OCI-LY3 (cell line): ENCODE results near the gene FIBCD1.

Experiments used
- H2AFZ ChIP-seq: fragments of 200-600, 300-600 bp; shearing (Covaris generic); 2 replicates; pipeline ENCODE4 v1.6.0; 2014; ENCODE audit warnings: antibody characterized with exemption, low read depth, low read length
- H3K27ac ChIP-seq: fragments of 200-600, 300-600 bp; sonication (generic); 2 replicates; pipeline ENCODE4 v1.5.1; 2014; ENCODE audit warnings: mild to moderate bottlenecking, low read length, moderate library complexity, mixed read lengths
- H3K27me3 ChIP-seq: fragments of 200-600, 300-600 bp; sonication (generic); 2 replicates; pipeline ENCODE4 v1.6.1; 2014; ENCODE audit warnings: low read depth, low read length, mixed read lengths
- H3K36me3 ChIP-seq: fragments of 200-600, 300-600 bp; sonication (generic); replicated peaks from 2 replicates; pipeline ENCODE3; 2014; ENCODE audit warnings: low read depth, low read length, mixed read lengths
- H3K4me1 ChIP-seq: fragments of 300-600, 200-600 bp; sonication (generic); 2 replicates; pipeline ENCODE4 v1.6.1; 2014; ENCODE audit warnings: low read length, mixed read lengths
- H3K4me2 ChIP-seq: fragments of 200-600, 300-600 bp; sonication (generic); 2 replicates; pipeline ENCODE4 v1.6.1; 2014; ENCODE audit warnings: low read length, mixed read lengths
- H3K4me3 ChIP-seq: fragments of 300-600, 200-600 bp; sonication (generic); 2 replicates; pipeline ENCODE4 v1.5.1; 2014; ENCODE audit warnings: antibody characterized with exemption, mild to moderate bottlenecking, low read length, moderate library complexity
- H3K79me2 ChIP-seq: fragments of 300-600, 200-600 bp; shearing (Covaris generic); 2 replicates; pipeline ENCODE4 v1.6.1; 2014; ENCODE audit warnings: mild to moderate bottlenecking, low read length, mixed read lengths
- H3K9ac ChIP-seq: fragments of 300-600, 200-600 bp; shearing (Covaris generic); 2 replicates; pipeline ENCODE4 v1.6.0; 2014; ENCODE audit warnings: mild to moderate bottlenecking, low read length, moderate library complexity
- H3K9me3 ChIP-seq: fragments of 200-600, 300-600 bp; shearing (Covaris generic); 2 replicates; pipeline ENCODE4 v1.6.1; 2014; ENCODE audit warnings: low read length, mixed read lengths; ENCODE audit not compliant: insufficient read depth
- H4K20me1 ChIP-seq: fragments of 200-600, 300-600 bp; sonication (generic); 2 replicates; pipeline ENCODE4 v1.6.1; 2016; ENCODE audit warnings: low read length, mixed read lengths; ENCODE audit not compliant: insufficient read depth
- CTCF ChIP-seq: fragments of 200-600, 300-600 bp; sonication (generic); IDR thresholded peaks from 2 replicates; pipeline ENCODE4 v1.5.1; 2014; ENCODE audit warnings: antibody characterized with exemption, low read length, low read depth
- EZH2phosphoT487 ChIP-seq: fragments of 200-600 bp; shearing (Covaris generic); IDR thresholded peaks from 2 replicates; pipeline ENCODE4 v1.6.1; 2018; ENCODE audit warnings: antibody characterized with exemption, mixed run types, low read depth

Gene FIBCD1

GRCh38 chr9:130983970-130984369 lies 44.9 kb upstream of the FIBCD1 start:
- no peak overlapping the region for H3K9ac ChIP-seq
- no peak for TF ChIP-seq EZH2phosphoT487
- no peak for TF ChIP-seq CTCF
- no peaks in the 10 kb centered on the region for H3K36me3 ChIP-seq
- no peaks in the 10 kb centered on the region for H3K79me2 ChIP-seq
- H4K20me1 ChIP-seq, result no peaks in the 10 kb centered on the region
- H3K4me2 ChIP-seq, result no peak overlapping the region
- no peak overlapping the region for H3K4me3 ChIP-seq
- H3K9me3 ChIP-seq, result no peaks in the 10 kb centered on the region
- H3K27me3 ChIP-seq, result peaks cover 4% of the 10 kb centered on the region
- no peak overlapping the region for H3K27ac ChIP-seq
- no peaks in the 10 kb centered on the region for H3K4me1 ChIP-seq
- H2AFZ ChIP-seq, result no peak overlapping the region

- Histone ChIP-seq H4K20me1 (no peaks in the 10 kb centered on the region), H3K4me3 (no peak overlapping the region), H3K27ac (no peak overlapping the region), H3K79me2 (no peaks in the 10 kb centered on the region), H2AFZ (no peak overlapping the region), H3K4me2 (no peak overlapping the region), H3K4me1 (no peaks in the 10 kb centered on the region), H3K36me3 (no peaks in the 10 kb centered on the region), H3K27me3 (peaks cover 2% of the 10 kb centered on the region), H3K9ac (no peak overlapping the region), H3K9me3 (no peaks in the 10 kb centered on the region)
- TF ChIP-seq CTCF (no peak), EZH2phosphoT487 (no peak)
Observed at GRCh38 chr9:130983359-130983670, 44.3 kb upstream of the FIBCD1 start.

DNA sequence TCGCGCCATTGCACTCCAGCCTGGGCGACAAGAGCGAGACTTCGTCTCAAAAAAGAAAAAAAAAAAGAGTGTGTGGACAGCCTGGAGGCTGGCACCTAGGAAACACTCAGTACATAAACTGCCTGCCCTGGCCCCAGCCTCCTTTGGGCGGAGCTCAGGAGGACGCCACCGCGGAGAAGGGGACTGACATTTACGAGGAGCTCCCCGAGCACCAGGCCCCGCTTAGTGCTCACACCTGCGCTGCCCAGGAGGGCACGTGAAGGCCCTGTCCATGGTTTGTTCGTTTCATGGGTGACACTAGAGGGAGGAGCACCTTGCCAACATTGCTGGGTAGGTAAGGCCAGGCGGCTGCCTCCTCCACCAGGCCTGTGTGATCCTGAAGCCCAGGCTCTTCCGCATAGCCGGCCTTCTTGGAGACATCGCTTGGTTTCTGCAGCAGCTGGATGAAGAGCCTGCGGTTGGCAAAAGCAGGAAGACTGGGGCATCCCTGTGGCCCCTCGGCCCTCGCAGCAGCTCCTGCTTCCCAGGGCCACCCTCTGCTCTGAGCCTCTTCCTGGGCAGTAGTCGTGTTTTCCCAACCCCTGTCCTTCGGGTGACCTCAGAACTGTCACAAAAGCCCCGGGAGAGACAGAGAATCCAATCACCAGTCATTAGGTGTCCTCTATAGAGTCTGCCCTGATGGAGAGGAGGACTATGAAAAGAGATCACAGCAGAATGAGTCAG lies 43.8 kb upstream of the FIBCD1 start:
- no peak overlapping the region for H2AFZ ChIP-seq
- no peaks in the 10 kb centered on the region for H3K4me1 ChIP-seq
- H3K79me2 ChIP-seq, result no peaks in the 10 kb centered on the region
- H3K4me2 ChIP-seq, result no peak overlapping the region
- H4K20me1 ChIP-seq, result no peaks in the 10 kb centered on the region
- H3K36me3 ChIP-seq, result no peaks in the 10 kb centered on the region
- H3K4me3 ChIP-seq, result no peak overlapping the region
- no peaks in the 10 kb centered on the region; the same call in 1 of the 2 replicates for H3K27me3 ChIP-seq
- no peak overlapping the region for H3K27ac ChIP-seq
- no peaks in the 10 kb centered on the region for H3K9me3 ChIP-seq
- H3K9ac ChIP-seq, result no peak overlapping the region
- TF ChIP-seq EZH2phosphoT487 (no peak), CTCF (no peak)

- H3K36me3 ChIP-seq, result no peaks in the 10 kb centered on the region
- H3K27ac ChIP-seq, result no peak overlapping the region
- H3K79me2 ChIP-seq, result no peaks in the 10 kb centered on the region
- H3K4me3 ChIP-seq, result no peak overlapping the region
- TF ChIP-seq EZH2phosphoT487 (no peak), CTCF (no peak)
- no peaks in the 10 kb centered on the region for H3K27me3 ChIP-seq
- H3K9ac ChIP-seq, result no peak overlapping the region
- H3K4me2 ChIP-seq, result no peak overlapping the region
- H3K9me3 ChIP-seq, result no peaks in the 10 kb centered on the region
- no peaks in the 10 kb centered on the region for H3K4me1 ChIP-seq
- H2AFZ ChIP-seq, result no peak overlapping the region
- H4K20me1 ChIP-seq, result no peaks in the 10 kb centered on the region
Observed at GRCh38 chr9:130981756-130982137, 42.7 kb upstream of the FIBCD1 start.
